ENCODE data around the gene GSE1. TPM values are rescaled to one million over a fixed set of nuclear protein-coding genes. Genes with fewer than 3 reads are reported as not detected.

The GSE1 gene
- total RNA-seq, 2 experiments from 2014 or later: 29.6 to 30.0 TPM

- ChIA-PET POLR2A (no interaction called here), CTCF (interaction anchor here (0.6 to 1.9 kb wide), 3 partner anchors 9 to 109 kb away, joined by 3 to 7 read pairs (median 4); no protein-coding TSS in a partner anchor)
These were observed 36.5 kb downstream of the GSE1 start for GRCh38 chr16:85649411-85650134.

- ChIA-PET CTCF (interaction anchor here (1.9 kb wide), 1 partner anchor 13 kb away, joined by 4 read pairs; no protein-coding TSS in a partner anchor), POLR2A (no interaction called here)
These were observed 37.2 kb downstream of the GSE1 start for GRCh38 chr16:85650135-85650843.

- POLR2A ChIA-PET: no interaction called here
- CTCF ChIA-PET: no interaction called here
These were observed 37.9 kb downstream of the GSE1 start for GRCh38 chr16:85650844-85651628.

- ChIA-PET CTCF (no interaction called here), POLR2A (no interaction called here)
These were observed 38.7 kb downstream of the GSE1 start for GRCh38 chr16:85651629-85652430.

- ChIA-PET POLR2A (no interaction called here), CTCF (no interaction called here)
These were observed 39.5 kb downstream of the GSE1 start for GRCh38 chr16:85652431-85653221.

- POLR2A ChIA-PET: no interaction called here
- CTCF ChIA-PET: no interaction called here
These were observed 40.3 kb downstream of the GSE1 start for GRCh38 chr16:85653290-85653891.

GRCh38 chr16:85654251-85655095 lies 41.4 kb downstream of the GSE1 start:
- CTCF ChIA-PET: no interaction called here

GRCh38 chr16:85655216-85656129 lies 42.4 kb downstream of the GSE1 start:
- ChIA-PET CTCF (interaction anchor here (0.8 to 1.3 kb wide), 2 partner anchors 18 to 62 kb away, joined by 3 to 7 read pairs; no protein-coding TSS in a partner anchor), POLR2A (no interaction called here)

More at GRCh38 chr16:85654251-85655095, 41.4 kb downstream of the GSE1 start:
- POLR2A ChIA-PET: no interaction called here

GRCh38 chr16:85656351-85657266 lies 43.5 kb downstream of the GSE1 start:
- POLR2A ChIA-PET: no interaction called here
- CTCF ChIA-PET: interaction anchor here (1.3 kb wide), 1 partner anchor 60 kb away, joined by 7 read pairs; no protein-coding TSS in a partner anchor

GRCh38 chr16:85657267-85657650 lies 44.1 kb downstream of the GSE1 start:
- ChIA-PET POLR2A (no interaction called here), CTCF (interaction anchor here (0.8 kb wide), 1 partner anchor 63 kb away, joined by 3 read pairs; no protein-coding TSS in a partner anchor)

GRCh38 chr16:85657996-85658395 lies 44.9 kb downstream of the GSE1 start:
- ChIA-PET CTCF (interaction anchor here (0.8 to 1.9 kb wide), 3 partner anchors 9 to 238 kb away, joined by 3 to 7 read pairs (median 4); no protein-coding TSS in a partner anchor), POLR2A (no interaction called here)

GRCh38 chr16:85658504-85659326 lies 45.6 kb downstream of the GSE1 start:
- POLR2A ChIA-PET: no interaction called here
- CTCF ChIA-PET: interaction anchor here (0.6 to 2.6 kb wide), 12 partner anchors 10 to 347 kb away, joined by 3 to 10 read pairs (median 4); no protein-coding TSS in a partner anchor

GRCh38 chr16:85659336-85659735 lies 46.2 kb downstream of the GSE1 start:
- CTCF ChIA-PET: interaction anchor here (0.8 to 2.6 kb wide), 11 partner anchors 9 to 239 kb away, joined by 3 to 10 read pairs (median 4); no protein-coding TSS in a partner anchor
- POLR2A ChIA-PET: no interaction called here

GRCh38 chr16:85659805-85660511 lies 46.8 kb downstream of the GSE1 start:
- ChIA-PET POLR2A (no interaction called here), CTCF (interaction anchor here (0.7 to 2.6 kb wide), 11 partner anchors 8 to 235 kb away, joined by 3 to 10 read pairs (median 4); no protein-coding TSS in a partner anchor)

Data from activated CD8-positive, alpha-beta memory T cell treated with anti-CD3 and anti-CD28 coated beads for 36 hours (primary cell).